Parathyroid adenoma (tissue), 2 donors: Measurements from ENCODE around the gene BTK.
A peak's percentile ranks its signal among the peaks of the same experiment; 100 is the strongest.

Experiments used
- H2AFZ ChIP-seq: fragments of 300-600 bp; sonication (generic); one replicate; pipeline ENCODE4 v1.7.0; 2017; ENCODE audit warnings: antibody characterized with exemption, mild to moderate bottlenecking
- H3K27ac ChIP-seq: fragments of 300-600 bp; sonication (generic); one replicate; pipeline ENCODE4 v1.7.0; 2017
- H3K27me3 ChIP-seq: fragments of 300-600 bp; sonication (generic); one replicate; pipeline ENCODE4 v1.7.0; 2017; ENCODE audit warnings: low read length; ENCODE audit not compliant: control insufficient read depth, insufficient read depth
- H3K36me3 ChIP-seq: fragments of 300-600 bp; sonication (generic); one replicate; pipeline ENCODE4 v1.7.0; 2017; ENCODE audit warnings: low read length; ENCODE audit not compliant: control insufficient read depth, insufficient read depth
- H3K4me1 ChIP-seq: fragments of 300-600 bp; sonication (generic); one replicate; pipeline ENCODE4 v1.7.0; 2017; ENCODE audit warnings: control low read depth
- H3K4me2 ChIP-seq: fragments of 300-600 bp; sonication (generic); one replicate; pipeline ENCODE4 v1.7.0; 2017; ENCODE audit warnings: low read length
- H3K4me3 ChIP-seq: fragments of 300-600 bp; sonication (generic); one replicate; pipeline ENCODE4 v1.7.0; 2017; ENCODE audit warnings: low read depth, low read length
- H3K79me2 ChIP-seq: fragments of 300-600 bp; sonication (generic); one replicate; pipeline ENCODE4 v1.7.0; 2017; ENCODE audit warnings: control low read depth
- H3K9ac ChIP-seq: fragments of 300-600 bp; sonication (generic); one replicate; pipeline ENCODE4 v1.7.0; 2017; ENCODE audit warnings: mild to moderate bottlenecking
- H3K9me3 ChIP-seq: fragments of 300-600 bp; sonication (generic); one replicate; pipeline ENCODE4 v1.7.0; 2017; ENCODE audit warnings: low read length; ENCODE audit not compliant: control insufficient read depth
- CTCF ChIP-seq: fragments of 300-600 bp; sonication (generic); IDR thresholded peaks from one replicate; pipeline ENCODE4 v1.7.0; 2017; ENCODE audit warnings: antibody characterized with exemption, mild to moderate bottlenecking
- donor health status: primary hyperparathyroidism.

Gene BTK

GRCh38 chrX:101407748-101408531 is 21.9 kb upstream of the BTK start, which contains the start of the genes GLA and HNRNPH2:
Gene GLA, minus strand, starts transcription at chrX:101407925. Its CDS starts 22 bp downstream, at chrX:101407903.
Gene HNRNPH2, plus strand, starts transcription at chrX:101408222. Its CDS starts 3,767 bp downstream, at chrX:101411989.
- peaks cover 13% of the 10 kb centered on the region for H3K79me2 ChIP-seq
- H2AFZ ChIP-seq, result peak within 1 kb of the TSS; percentile 76
- no peaks in the 10 kb centered on the region for H3K4me1 ChIP-seq
- peak within 1 kb of the TSS; percentile 99 for H3K27ac ChIP-seq
- peak within 1 kb of the TSS; percentile 76 for H3K4me2 ChIP-seq
- no peak for TF ChIP-seq CTCF
- H3K9ac ChIP-seq, result peak within 1 kb of the TSS; percentile 91
- H3K9me3 ChIP-seq, result no peaks in the 10 kb centered on the region
- H3K27me3 ChIP-seq, result no peaks in the 10 kb centered on the region
- H3K4me3 ChIP-seq, result peak within 1 kb of the TSS; percentile 93
- no peaks in the 10 kb centered on the region for H3K36me3 ChIP-seq

- H3K9me3 ChIP-seq, result no peaks in the 10 kb centered on the region
- H3K4me3 ChIP-seq, result peak overlapping the region; percentile 93
- peak overlapping the region; percentile 76 for H3K4me2 ChIP-seq
- peaks cover 10% of the 10 kb centered on the region for H3K79me2 ChIP-seq
- TF ChIP-seq CTCF, result no peak
- peak overlapping the region; percentile 99 for H3K27ac ChIP-seq
- no peak overlapping the region for H3K9ac ChIP-seq
- H3K36me3 ChIP-seq, result no peaks in the 10 kb centered on the region
- no peaks in the 10 kb centered on the region for H3K4me1 ChIP-seq
- H3K27me3 ChIP-seq, result no peaks in the 10 kb centered on the region
- peak overlapping the region; percentile 71 for H2AFZ ChIP-seq
These were observed 21.3 kb upstream of the BTK start for GRCh38 chrX:101407167-101407747.

GRCh38 chrX:101399825-101400224 is 13.8 kb upstream of the BTK start:
- Histone ChIP-seq H3K9ac (no peak overlapping the region), H3K27ac (no peak overlapping the region), H2AFZ (no peak overlapping the region), H3K36me3 (no peaks in the 10 kb centered on the region), H3K4me3 (no peak overlapping the region), H3K4me1 (no peaks in the 10 kb centered on the region), H3K27me3 (no peaks in the 10 kb centered on the region), H3K79me2 (no peaks in the 10 kb centered on the region), H3K4me2 (no peak overlapping the region), H3K9me3 (no peaks in the 10 kb centered on the region)
- no peak for TF ChIP-seq CTCF

GRCh38 chrX:101398694-101399093 is 12.7 kb upstream of the BTK start:
- H3K27ac ChIP-seq, result no peak overlapping the region
- no peaks in the 10 kb centered on the region for H3K27me3 ChIP-seq
- H3K4me3 ChIP-seq, result no peak overlapping the region
- no peaks in the 10 kb centered on the region for H3K36me3 ChIP-seq
- no peak for TF ChIP-seq CTCF
- H3K4me2 ChIP-seq, result no peak overlapping the region
- H3K9me3 ChIP-seq, result no peaks in the 10 kb centered on the region
- no peak overlapping the region for H3K9ac ChIP-seq
- no peak overlapping the region for H2AFZ ChIP-seq
- no peaks in the 10 kb centered on the region for H3K4me1 ChIP-seq
- no peaks in the 10 kb centered on the region for H3K79me2 ChIP-seq
